Brain microvascular endothelial cell (primary cell): ENCODE data around the gene CREB3L1.

Source experiments
- DNase-seq: peaks from one replicate; pipeline ENCODE4 v3.0.0-alpha.2; 2020
- H3K27ac ChIP-seq: fragments of 250-450 bp; sonication (Bioruptor Pico); 2 replicates; pipeline ENCODE4 v1.5.1; 2020; ENCODE audit warnings: mild to moderate bottlenecking, moderate library complexity
- H3K27me3 ChIP-seq: fragments of 250-450 bp; sonication (Bioruptor Pico); replicated peaks from 2 replicates; pipeline ENCODE4 v1.5.1; 2020; ENCODE audit warnings: mild to moderate bottlenecking
- H3K36me3 ChIP-seq: fragments of 250-450 bp; sonication (Bioruptor Pico); replicated peaks from 2 replicates; pipeline ENCODE4 v1.5.1; 2020; ENCODE audit warnings: mild to moderate bottlenecking
- H3K4me3 ChIP-seq: 2 replicates; pipeline ENCODE4 v1.5.1; 2011; ENCODE audit warnings: low read depth, mild to moderate bottlenecking, control low read depth, low read length, moderate library complexity
- CTCF ChIP-seq: IDR thresholded peaks from 2 replicates; pipeline ENCODE4 v1.5.1; 2011; ENCODE audit warnings: low read depth, mild to moderate bottlenecking, moderate library complexity, low read length, control low read depth, inconsistent platforms; ENCODE audit errors: missing control alignments
- in situ Hi-C: cut with HindIII; loops from 2 replicates; pipeline ENCODE4 v1.10.0; 2017; ENCODE audit warnings: low sequenced_read_pairs, low pct_ligation_motif_present

CREB3L1 gene

GRCh38 chr11:46359953-46360352, 82.5 kb downstream of the CREB3L1 start:
- no peaks in the 10 kb centered on the region for H3K27me3 ChIP-seq
- no peak for TF ChIP-seq CTCF
- no peaks in the 10 kb centered on the region for H3K36me3 ChIP-seq
- no peak overlapping the region for H3K27ac ChIP-seq
- no peak overlapping the region for H3K4me3 ChIP-seq
- in situ Hi-C loops: no loop called here
- no peak for DNase-seq

- Histone ChIP-seq H3K27ac (peak overlapping the region; percentile 77), H3K4me3 (no peak overlapping the region), H3K36me3 (no peaks in the 10 kb centered on the region), H3K27me3 (no peaks in the 10 kb centered on the region)
- in situ Hi-C loops: no loop called here
- TF ChIP-seq CTCF: no peak
- DNase-seq: no peak
Observed at GRCh38 chr11:46360878-46361277, 83.4 kb downstream of the CREB3L1 start.

- H3K27me3 ChIP-seq: no peaks in the 10 kb centered on the region
- H3K36me3 ChIP-seq: no peaks in the 10 kb centered on the region
- peak overlapping the region; percentile 35 for H3K4me3 ChIP-seq
- H3K27ac ChIP-seq: peak overlapping the region; percentile 77
- in situ Hi-C loops: no loop called here
- no peak for TF ChIP-seq CTCF
- DNase-seq: peak; percentile 69
Observed at GRCh38 chr11:46361283-46362155, 84.1 kb downstream of the CREB3L1 start.

- no peaks in the 10 kb centered on the region for H3K36me3 ChIP-seq
- no peak for TF ChIP-seq CTCF
- in situ Hi-C loops: no loop called here
- no peak for DNase-seq
- H3K27ac ChIP-seq: peak overlapping the region; percentile 77
- no peak overlapping the region for H3K4me3 ChIP-seq
- no peaks in the 10 kb centered on the region for H3K27me3 ChIP-seq
Observed at GRCh38 chr11:46362156-46363030, 84.9 kb downstream of the CREB3L1 start.

GRCh38 chr11:46363031-46363407, 85.6 kb downstream of the CREB3L1 start:
- peaks cover 2% of the 10 kb centered on the region for H3K36me3 ChIP-seq
- no peak for TF ChIP-seq CTCF
- in situ Hi-C loops: no loop called here
- peak; percentile 83 for DNase-seq
- no peaks in the 10 kb centered on the region for H3K27me3 ChIP-seq
- H3K4me3 ChIP-seq: peak overlapping the region; percentile 12
- peak overlapping the region; percentile 69 for H3K27ac ChIP-seq
